SU-DHL-6 (cell line): ENCODE data around the gene CCDC85A.

Experiments used
- CTCF ChIP-seq: fragments of 200-600 bp; sonication (generic); IDR thresholded peaks from one replicate; pipeline ENCODE4 v1.5.1; 2017; ENCODE audit warnings: antibody characterized with exemption, mild to moderate bottlenecking, low read length, moderate library complexity; ENCODE audit not compliant: insufficient read depth, poor library complexity, severe bottlenecking
- EZH2phosphoT487 ChIP-seq: fragments of 200-600 bp; sonication (generic), shearing (Covaris generic); conservative IDR thresholded peaks from 2 replicates; pipeline ENCODE4 v1.6.1; 2018; ENCODE audit warnings: mild to moderate bottlenecking, antibody characterized with exemption, low read length, moderate library complexity, mixed read lengths

- peak; percentile 67 for TF ChIP-seq CTCF
- TF ChIP-seq EZH2phosphoT487 = no peak
These were observed at the start of gene CCDC85A for GRCh38 chr2:56183643-56184499.
